Upper lobe of right lung (tissue), 1 donor: Measurements from ENCODE around the gene ZNF618. TPM values are rescaled to one million over a fixed set of nuclear protein-coding genes. Genes with fewer than 3 reads are reported as not detected.
"Not testable (repeated sequence)": the region's sequence is repeated elsewhere in the genome, so short reads cannot be mapped to it uniquely, and the experiment has no call there.

ENCODE experiments used
- ATAC-seq: fragments of 200-7000 bp; cut with Tn5 transposase; one replicate; pipeline ENCODE4 v1.9.1; 2020; ENCODE audit warnings: mild to moderate bottlenecking, moderate library complexity
- DNase-seq: peaks from one replicate; pipeline ENCODE4 v3.0.0-alpha.2; 2020
- H3K27ac ChIP-seq: fragments of 200-600 bp; one replicate; pipeline ENCODE4 v1.8.0; 2022
- H3K27me3 ChIP-seq: fragments of 200-600 bp; one replicate; pipeline ENCODE4 v1.8.0; 2022; ENCODE audit warnings: mild to moderate bottlenecking
- H3K36me3 ChIP-seq: fragments of 200-600 bp; one replicate; pipeline ENCODE4 v1.8.0; 2022
- H3K4me1 ChIP-seq: fragments of 200-600 bp; one replicate; pipeline ENCODE4 v1.8.0; 2022
- H3K4me3 ChIP-seq: fragments of 200-600 bp; one replicate; pipeline ENCODE4 v1.8.0; 2022; ENCODE audit warnings: mild to moderate bottlenecking
- H3K9me3 ChIP-seq: fragments of 200-600 bp; one replicate; pipeline ENCODE4 v1.8.0; 2022
- intact Hi-C: fragments of 100-400 bp; cut with DNase I; formaldehyde crosslinking; loops from one replicate; pipeline ENCODE4 v1.11.0; 2022
- total RNA-seq: library from RNA; stranded (reverse); fragmentation: NEBNext Ultra II Directional; extraction: Animal tissue kit (Norgen Biotek cat#: 25700); gene quantifications from one replicate; pipeline ENCODE4 v1.2.1, GENCODE V29; 2021
- TF ChIP-seq, protein P1 (sequence below): fragments of 200-600 bp; IDR thresholded peaks from one replicate; pipeline ENCODE4 v1.8.0; 2022; ENCODE audit warnings: antibody characterized with exemption
- donor health status: DM: no; HTN: yes; CAD: no; lungs with severe emphysema.

Gene ZNF618
- total RNA-seq, 1 donor from 2014 or later = 9.8 TPM

DNA sequence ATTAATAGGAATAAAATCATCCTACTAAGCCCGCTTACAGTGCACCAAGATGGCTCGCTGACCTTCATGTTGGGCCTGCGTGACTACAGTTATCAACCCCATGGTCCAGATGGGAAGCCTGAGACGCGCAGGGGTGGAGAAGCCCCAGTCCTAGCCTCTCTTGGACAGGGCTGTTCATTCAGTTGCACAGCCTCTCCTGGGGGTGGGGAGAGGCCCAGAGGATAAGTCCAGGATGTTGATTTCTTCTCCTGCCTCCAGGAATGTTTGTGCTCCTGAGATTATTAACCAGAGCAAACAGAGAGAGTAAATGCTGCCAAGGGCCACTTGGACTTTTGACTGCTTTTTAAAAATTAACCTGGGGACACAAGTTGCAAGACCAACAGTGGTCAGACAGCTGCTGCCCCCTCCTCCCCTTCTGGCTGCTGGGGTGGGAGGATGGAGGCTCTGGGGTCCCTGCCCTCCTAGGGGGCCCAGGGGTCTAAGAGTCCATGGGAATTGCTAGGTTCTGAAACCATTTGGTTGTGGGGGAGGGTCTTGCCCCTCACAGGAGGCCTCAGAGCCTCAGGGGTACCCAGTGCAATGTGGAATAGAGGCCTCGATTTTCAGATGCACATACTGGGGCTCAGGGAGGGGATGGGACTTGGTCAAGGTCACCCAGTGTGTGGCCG is 204.8 kb downstream of the ZNF618 start:
- TF ChIP-seq, protein P1, sequence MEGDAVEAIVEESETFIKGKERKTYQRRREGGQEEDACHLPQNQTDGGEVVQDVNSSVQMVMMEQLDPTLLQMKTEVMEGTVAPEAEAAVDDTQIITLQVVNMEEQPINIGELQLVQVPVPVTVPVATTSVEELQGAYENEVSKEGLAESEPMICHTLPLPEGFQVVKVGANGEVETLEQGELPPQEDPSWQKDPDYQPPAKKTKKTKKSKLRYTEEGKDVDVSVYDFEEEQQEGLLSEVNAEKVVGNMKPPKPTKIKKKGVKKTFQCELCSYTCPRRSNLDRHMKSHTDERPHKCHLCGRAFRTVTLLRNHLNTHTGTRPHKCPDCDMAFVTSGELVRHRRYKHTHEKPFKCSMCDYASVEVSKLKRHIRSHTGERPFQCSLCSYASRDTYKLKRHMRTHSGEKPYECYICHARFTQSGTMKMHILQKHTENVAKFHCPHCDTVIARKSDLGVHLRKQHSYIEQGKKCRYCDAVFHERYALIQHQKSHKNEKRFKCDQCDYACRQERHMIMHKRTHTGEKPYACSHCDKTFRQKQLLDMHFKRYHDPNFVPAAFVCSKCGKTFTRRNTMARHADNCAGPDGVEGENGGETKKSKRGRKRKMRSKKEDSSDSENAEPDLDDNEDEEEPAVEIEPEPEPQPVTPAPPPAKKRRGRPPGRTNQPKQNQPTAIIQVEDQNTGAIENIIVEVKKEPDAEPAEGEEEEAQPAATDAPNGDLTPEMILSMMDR = no peak
- peak; percentile 76 for ATAC-seq
- H3K27me3 ChIP-seq = no peaks in the 10 kb centered on the region
- no peak overlapping the region for H3K4me3 ChIP-seq
- H3K36me3 ChIP-seq = no peaks in the 10 kb centered on the region
- no peaks in the 10 kb centered on the region for H3K9me3 ChIP-seq
- peak overlapping the region; percentile 48 for H3K27ac ChIP-seq
- intact Hi-C loops = no loop called here
- H3K4me1 ChIP-seq = peaks cover 4% of the 10 kb centered on the region
- DNase-seq = no peak

DNA sequence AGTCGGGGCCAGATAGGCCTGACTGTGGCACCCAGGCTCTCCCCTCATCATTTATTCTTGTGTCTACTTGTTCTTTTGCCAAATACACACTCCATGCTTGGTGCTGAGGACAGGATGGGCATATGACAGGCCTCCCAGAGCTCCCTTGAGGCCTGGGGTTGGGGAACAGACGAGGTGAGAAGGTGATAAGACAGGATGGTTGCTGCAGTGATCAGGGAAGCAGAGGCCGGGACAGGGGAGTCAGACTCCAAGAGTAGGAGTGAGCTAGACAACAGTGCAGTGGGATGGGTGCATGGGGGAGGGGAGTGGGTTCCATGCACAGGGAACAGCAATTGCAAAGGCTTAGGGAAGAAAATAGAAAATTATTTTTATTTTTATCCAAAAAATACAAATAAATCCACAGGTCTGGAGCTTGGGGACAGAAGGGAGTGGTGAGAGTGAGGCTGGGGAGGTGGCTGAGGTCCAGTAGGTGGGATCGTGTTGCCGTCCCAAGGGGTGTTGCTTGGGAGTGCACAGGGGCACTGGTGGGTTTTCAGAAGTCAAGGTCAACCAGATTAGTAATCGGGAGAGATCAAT is 205.4 kb downstream of the ZNF618 start:
- peak; percentile 2 for ATAC-seq

DNA sequence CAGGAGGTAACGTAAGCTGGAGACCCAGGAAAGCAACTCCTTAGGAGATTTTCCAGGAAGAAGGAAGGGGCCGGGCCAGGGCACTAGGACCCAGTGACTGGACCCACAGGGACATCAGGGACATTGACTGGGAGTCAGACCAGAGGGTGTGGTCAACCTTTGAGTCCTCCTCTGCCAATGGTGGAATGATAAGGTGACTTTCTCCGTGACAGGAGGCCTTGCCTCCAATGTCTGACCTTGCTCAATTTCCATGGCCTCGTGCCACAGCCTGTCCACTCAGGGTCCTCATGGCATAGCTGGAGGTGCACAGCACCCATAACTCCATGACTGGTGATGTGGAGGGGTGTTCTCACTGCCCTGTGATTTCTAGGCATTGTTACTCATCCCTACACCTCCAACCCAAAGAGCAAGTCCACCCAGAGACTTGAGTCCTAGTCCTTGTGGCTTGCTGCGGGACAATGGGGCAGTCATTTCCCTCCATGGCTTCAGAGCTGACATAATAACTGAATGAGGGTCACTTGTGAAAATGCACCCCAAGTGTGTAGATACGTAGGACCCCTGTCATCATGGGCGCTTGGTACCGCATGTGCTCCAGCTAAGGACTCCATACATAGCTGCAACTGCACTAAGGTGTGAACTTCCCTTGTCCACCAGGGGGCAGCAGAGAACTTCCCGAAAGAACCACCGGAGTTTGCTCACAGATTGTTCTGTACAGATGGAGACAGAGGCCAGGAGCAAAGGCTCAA is 206.1 kb downstream of the ZNF618 start:
- H3K4me1 ChIP-seq = peaks cover 4% of the 10 kb centered on the region
- ATAC-seq = peak; percentile 89
- TF ChIP-seq, protein P1 = peak; percentile 94
- no peaks in the 10 kb centered on the region for H3K9me3 ChIP-seq
- peak; percentile 83 for DNase-seq
- intact Hi-C loops = no loop called here
- no peaks in the 10 kb centered on the region for H3K36me3 ChIP-seq
- H3K27ac ChIP-seq = no peak overlapping the region
- no peak overlapping the region for H3K4me3 ChIP-seq
- no peaks in the 10 kb centered on the region for H3K27me3 ChIP-seq

More for the DNA sequence above, 205.4 kb downstream of the ZNF618 start:
- Histone ChIP-seq H3K9me3 (no peaks in the 10 kb centered on the region), H3K4me3 (no peak overlapping the region), H3K27me3 (no peaks in the 10 kb centered on the region), H3K36me3 (no peaks in the 10 kb centered on the region), H3K4me1 (peaks cover 4% of the 10 kb centered on the region), H3K27ac (no peak overlapping the region)
- DNase-seq = peak; percentile 58
- intact Hi-C loops = no loop called here
- TF ChIP-seq, protein P1 = no peak

DNA sequence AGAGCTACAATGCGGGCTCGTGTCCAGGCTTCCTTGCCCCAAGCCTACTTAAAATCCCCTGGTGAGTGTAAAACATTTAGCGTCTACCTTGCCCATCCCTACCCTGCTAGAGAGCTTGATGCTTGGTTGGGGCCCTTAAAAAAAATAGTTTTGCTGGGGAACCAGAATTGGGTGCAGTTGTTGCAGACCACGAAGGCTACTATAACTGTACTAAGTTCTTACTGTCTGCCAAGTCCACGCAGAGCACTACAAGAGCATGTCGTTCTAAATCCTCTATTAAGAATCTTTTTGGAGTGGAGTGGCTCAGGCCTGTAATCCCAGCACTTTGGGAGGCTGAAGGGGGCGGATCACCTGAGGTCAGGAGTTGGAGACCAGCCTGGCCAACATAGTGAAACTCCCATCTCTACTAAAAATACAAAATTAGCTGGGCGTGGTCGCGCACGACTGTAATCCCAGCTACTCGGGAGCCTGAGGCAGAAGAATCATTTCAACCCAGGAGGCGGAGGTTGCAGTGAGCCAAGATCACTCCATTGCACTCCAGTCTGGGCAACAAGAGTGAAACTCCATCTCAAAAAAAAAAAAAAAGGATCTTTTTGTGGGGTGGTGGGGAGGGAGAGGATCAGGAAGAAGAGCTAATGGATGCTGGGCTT is 206.8 kb downstream of the ZNF618 start:
- ATAC-seq, H3K9me3 ChIP-seq, intact Hi-C loops, H3K4me1 ChIP-seq, H3K36me3 ChIP-seq, H3K27me3 ChIP-seq, H3K27ac ChIP-seq, H3K4me3 ChIP-seq: not testable (repeated sequence)
- DNase-seq = peak; percentile 38

DNA sequence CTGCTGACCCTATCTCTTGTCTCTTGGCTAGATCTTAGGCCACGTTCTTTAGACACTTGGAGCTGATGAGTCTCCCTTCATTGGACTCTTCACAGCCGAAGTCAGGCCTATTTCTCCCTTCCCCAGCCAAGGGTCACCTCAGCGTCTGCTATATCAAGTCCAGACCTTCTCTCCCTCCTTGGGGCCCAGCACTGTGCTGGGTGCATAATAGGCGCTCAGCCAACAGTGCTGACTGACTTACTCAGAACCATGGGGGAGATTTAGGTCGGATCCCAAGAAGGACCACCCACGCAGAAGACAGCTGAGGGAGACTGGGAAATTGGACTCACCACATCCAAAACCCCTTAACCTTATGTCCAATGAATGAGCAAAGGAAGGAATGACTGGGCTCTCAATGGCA is 207.6 kb downstream of the ZNF618 start:
- intact Hi-C loops = no loop called here
- ATAC-seq (no peak), DNase-seq (no peak)
- no peak overlapping the region for H3K4me3 ChIP-seq
- TF ChIP-seq, protein P1 = no peak
- no peaks in the 10 kb centered on the region for H3K27me3 ChIP-seq
- peaks cover 4% of the 10 kb centered on the region for H3K4me1 ChIP-seq
- no peaks in the 10 kb centered on the region for H3K36me3 ChIP-seq
- H3K27ac ChIP-seq = no peak overlapping the region
- H3K9me3 ChIP-seq = no peaks in the 10 kb centered on the region
